Liver (tissue), 9 donors: ENCODE results near the gene CDK5. TPM values are rescaled to one million over a fixed set of nuclear protein-coding genes. Genes with fewer than 3 reads are reported as not detected.

Experiments used
- DNase-seq: peaks from one replicate; pipeline ENCODE4 v3.0.0-alpha.2; 2017; ENCODE audit warnings: low spot score
- H3K27ac ChIP-seq, 2 donors: one replicate each; pipeline ENCODE4 v1.7.0; 2013; ENCODE audit warnings: inconsistent platforms in 2 of 2, low read length in 2 of 2, control low read depth in 1 of 2, low read depth in 1 of 2, mild to moderate bottlenecking in 1 of 2
- H3K27me3 ChIP-seq, 4 donors: one replicate each; pipeline versions ENCODE4 v1.6.1 to v1.7.0; 2013; ENCODE audit warnings: low read length in 3 of 4, inconsistent platforms in 1 of 4, mild to moderate bottlenecking in 1 of 4, moderate library complexity in 1 of 4; ENCODE audit not compliant: control insufficient read depth in 4 of 4, insufficient read depth in 4 of 4
- H3K36me3 ChIP-seq, 4 donors: one replicate each; pipeline versions ENCODE4 v1.6.1 to v1.7.0; 2013; ENCODE audit warnings: low read length in 3 of 4, mild to moderate bottlenecking in 3 of 4, low read depth in 1 of 4, moderate library complexity in 1 of 4; ENCODE audit not compliant: control insufficient read depth in 4 of 4, insufficient read depth in 3 of 4
- H3K4me1 ChIP-seq, 4 donors: one replicate each; pipeline versions ENCODE4 v1.6.1 to v1.7.0; 2013; ENCODE audit warnings: low read length in 3 of 4, mild to moderate bottlenecking in 3 of 4, moderate library complexity in 1 of 4; ENCODE audit not compliant: control insufficient read depth in 4 of 4, insufficient read depth in 4 of 4
- H3K4me3 ChIP-seq, 3 donors: one replicate each; pipeline versions ENCODE4 v1.6.1 to v1.7.0; 2013; ENCODE audit warnings: low read length in 3 of 3, control low read depth in 1 of 3, low read depth in 1 of 3, mild to moderate bottlenecking in 1 of 3
- H3K9ac ChIP-seq, 2 donors: one replicate each; pipeline ENCODE4 v1.7.0; 2013; ENCODE audit warnings: low read length in 2 of 2, mild to moderate bottlenecking in 2 of 2, moderate library complexity in 2 of 2, control low read depth in 1 of 2, low read depth in 1 of 2
- H3K9me3 ChIP-seq, 4 donors: one replicate each; pipeline versions ENCODE4 v1.6.1 to v1.7.0; 2013; ENCODE audit warnings: low read length in 3 of 4; ENCODE audit not compliant: control insufficient read depth in 4 of 4
- GABPA ChIP-seq, 2 donors: IDR thresholded peaks in 1 of 2; conservative IDR thresholded peaks in 1 of 2; 2 replicates each; pipeline ENCODE4 v1.6.1; 2016; ENCODE audit warnings: antibody characterized with exemption in 2 of 2, mild to moderate bottlenecking in 1 of 2, moderate library complexity in 1 of 2
- HNF4A ChIP-seq, 2 donors: conservative IDR thresholded peaks; 2 replicates each; pipeline ENCODE4 v1.6.1; 2016; ENCODE audit warnings: antibody characterized with exemption in 2 of 2, mild to moderate bottlenecking in 2 of 2
- JUND ChIP-seq, 2 donors: IDR thresholded peaks; 2 replicates each; pipeline ENCODE4 v1.6.1; 2016; ENCODE audit warnings: antibody characterized with exemption in 2 of 2
- NR2F2 ChIP-seq: IDR thresholded peaks from 2 replicates; pipeline ENCODE4 v1.6.1; 2016; ENCODE audit warnings: antibody characterized with exemption
- RAD21 ChIP-seq, 2 donors: IDR thresholded peaks; 2 replicates each; pipeline ENCODE4 v1.6.1; 2016; ENCODE audit warnings: antibody characterized with exemption in 2 of 2, mild to moderate bottlenecking in 2 of 2
- RXRA ChIP-seq, 2 donors: IDR thresholded peaks; 2 replicates each; pipeline ENCODE4 v1.6.1; 2017 to 2018; ENCODE audit warnings: antibody characterized with exemption in 2 of 2, mild to moderate bottlenecking in 1 of 2
- SP1 ChIP-seq: IDR thresholded peaks from 2 replicates; pipeline ENCODE4 v1.6.1; 2018; ENCODE audit warnings: antibody characterized with exemption, mild to moderate bottlenecking
- TAF1 ChIP-seq: conservative IDR thresholded peaks from 2 replicates; pipeline ENCODE4 v1.6.1; 2016; ENCODE audit warnings: antibody characterized with exemption, mild to moderate bottlenecking
- WGBS: extraction: QIAGEN DNeasy Blood & Tissue Kit; methylation state at CpG from one replicate; pipeline ENCODE4 v1.1.7; 2013; 5-methylcytosine and 5-hydroxymethylcytosine counted together
- polyA plus RNA-seq, 2 donors: library from polyadenylated mRNA; stranded (reverse) in 1 of 2; unstranded in 1 of 2; fragments of 200-250 nt in 1 of 2; fragments of >200 nt in 1 of 2; fragmentation: Nextera tagmentation in 1 of 2; extraction: Ambion mirVana in 1 of 2; gene quantifications; one replicate each; pipeline versions ENCODE4 v1.2.1 to v1.2.3, GENCODE V29; 2013 to 2015
- total RNA-seq, 2 donors: library from RNA; depleted of rRNA; stranded (reverse); fragments of >200 nt; gene quantifications; one replicate each; pipeline ENCODE4 v1.2.3, GENCODE V29; 2014
- TF ChIP-seq, protein P1 (sequence below): IDR thresholded peaks from 2 replicates; pipeline ENCODE4 v1.6.1; 2016; ENCODE audit warnings: antibody characterized with exemption, mild to moderate bottlenecking
- TF ChIP-seq, protein P2 (sequence below): IDR thresholded peaks from 2 replicates; pipeline ENCODE4 v1.6.1; 2016; ENCODE audit warnings: antibody characterized with exemption
- TF ChIP-seq, protein P3 (sequence below): fragments of 150-350 bp; IDR thresholded peaks from 2 replicates; pipeline ENCODE4 v1.5.1; 2017; ENCODE audit warnings: improper control_type of control experiment, low read depth, low read length; ENCODE audit not compliant: missing input control
- TF ChIP-seq, protein P4 (sequence below): IDR thresholded peaks from 2 replicates; pipeline ENCODE4 v1.6.1; 2016; ENCODE audit warnings: antibody characterized with exemption
- TF ChIP-seq, protein P5 (sequence below): IDR thresholded peaks from 2 replicates; pipeline ENCODE4 v1.6.1; 2016; ENCODE audit warnings: antibody characterized with exemption
- donor health status: healthy.
- donor health status: healthy.
- donor health status: healthy.
- donor health status: healthy.
- donor health status: healthy.

CDK5 gene
- total and polyA plus RNA-seq, 4 donors = 4.0 to 9.0 (median 7.4) TPM

DNA sequence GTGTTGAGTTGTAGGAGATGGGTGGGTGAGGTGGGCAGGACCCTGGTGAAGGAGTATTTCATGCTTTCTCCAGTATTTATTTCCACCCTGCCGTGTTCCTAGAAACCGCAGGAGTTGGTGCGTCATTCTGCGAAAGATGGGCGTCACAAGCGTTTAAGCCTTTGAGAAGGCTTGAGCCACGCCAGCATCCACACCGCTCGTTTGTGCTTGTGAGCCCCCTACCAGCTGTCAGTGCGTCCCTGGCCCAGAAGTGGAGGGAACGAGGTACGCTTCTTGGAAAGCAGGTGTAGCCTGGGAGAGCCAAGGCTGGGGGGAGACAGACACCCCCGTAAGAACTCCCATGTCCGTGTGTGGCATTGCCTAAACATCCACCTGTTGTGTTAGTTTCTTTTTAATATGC is 34.3 kb upstream of the CDK5 start:
- TF ChIP-seq, protein P1, sequence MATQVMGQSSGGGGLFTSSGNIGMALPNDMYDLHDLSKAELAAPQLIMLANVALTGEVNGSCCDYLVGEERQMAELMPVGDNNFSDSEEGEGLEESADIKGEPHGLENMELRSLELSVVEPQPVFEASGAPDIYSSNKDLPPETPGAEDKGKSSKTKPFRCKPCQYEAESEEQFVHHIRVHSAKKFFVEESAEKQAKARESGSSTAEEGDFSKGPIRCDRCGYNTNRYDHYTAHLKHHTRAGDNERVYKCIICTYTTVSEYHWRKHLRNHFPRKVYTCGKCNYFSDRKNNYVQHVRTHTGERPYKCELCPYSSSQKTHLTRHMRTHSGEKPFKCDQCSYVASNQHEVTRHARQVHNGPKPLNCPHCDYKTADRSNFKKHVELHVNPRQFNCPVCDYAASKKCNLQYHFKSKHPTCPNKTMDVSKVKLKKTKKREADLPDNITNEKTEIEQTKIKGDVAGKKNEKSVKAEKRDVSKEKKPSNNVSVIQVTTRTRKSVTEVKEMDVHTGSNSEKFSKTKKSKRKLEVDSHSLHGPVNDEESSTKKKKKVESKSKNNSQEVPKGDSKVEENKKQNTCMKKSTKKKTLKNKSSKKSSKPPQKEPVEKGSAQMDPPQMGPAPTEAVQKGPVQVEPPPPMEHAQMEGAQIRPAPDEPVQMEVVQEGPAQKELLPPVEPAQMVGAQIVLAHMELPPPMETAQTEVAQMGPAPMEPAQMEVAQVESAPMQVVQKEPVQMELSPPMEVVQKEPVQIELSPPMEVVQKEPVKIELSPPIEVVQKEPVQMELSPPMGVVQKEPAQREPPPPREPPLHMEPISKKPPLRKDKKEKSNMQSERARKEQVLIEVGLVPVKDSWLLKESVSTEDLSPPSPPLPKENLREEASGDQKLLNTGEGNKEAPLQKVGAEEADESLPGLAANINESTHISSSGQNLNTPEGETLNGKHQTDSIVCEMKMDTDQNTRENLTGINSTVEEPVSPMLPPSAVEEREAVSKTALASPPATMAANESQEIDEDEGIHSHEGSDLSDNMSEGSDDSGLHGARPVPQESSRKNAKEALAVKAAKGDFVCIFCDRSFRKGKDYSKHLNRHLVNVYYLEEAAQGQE = no peak
- TF ChIP-seq HNF4A (conservative IDR thresholded peaks at IDR 0.05) (no peak), SP1 (no peak), JUND (IDR thresholded peaks at IDR 0.05) (no peak), RXRA (IDR thresholded peaks at IDR 0.05) (no peak), NR2F2 (no peak), GABPA (IDR thresholded peaks at IDR 0.05 in 1 of 2, conservative IDR thresholded peaks at IDR 0.05 in 1 of 2) (no peak), TAF1 (no peak)
- TF ChIP-seq, protein P2, sequence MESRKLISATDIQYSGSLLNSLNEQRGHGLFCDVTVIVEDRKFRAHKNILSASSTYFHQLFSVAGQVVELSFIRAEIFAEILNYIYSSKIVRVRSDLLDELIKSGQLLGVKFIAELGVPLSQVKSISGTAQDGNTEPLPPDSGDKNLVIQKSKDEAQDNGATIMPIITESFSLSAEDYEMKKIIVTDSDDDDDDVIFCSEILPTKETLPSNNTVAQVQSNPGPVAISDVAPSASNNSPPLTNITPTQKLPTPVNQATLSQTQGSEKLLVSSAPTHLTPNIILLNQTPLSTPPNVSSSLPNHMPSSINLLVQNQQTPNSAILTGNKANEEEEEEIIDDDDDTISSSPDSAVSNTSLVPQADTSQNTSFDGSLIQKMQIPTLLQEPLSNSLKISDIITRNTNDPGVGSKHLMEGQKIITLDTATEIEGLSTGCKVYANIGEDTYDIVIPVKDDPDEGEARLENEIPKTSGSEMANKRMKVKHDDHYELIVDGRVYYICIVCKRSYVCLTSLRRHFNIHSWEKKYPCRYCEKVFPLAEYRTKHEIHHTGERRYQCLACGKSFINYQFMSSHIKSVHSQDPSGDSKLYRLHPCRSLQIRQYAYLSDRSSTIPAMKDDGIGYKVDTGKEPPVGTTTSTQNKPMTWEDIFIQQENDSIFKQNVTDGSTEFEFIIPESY = no peak
- TF ChIP-seq, protein P3, sequence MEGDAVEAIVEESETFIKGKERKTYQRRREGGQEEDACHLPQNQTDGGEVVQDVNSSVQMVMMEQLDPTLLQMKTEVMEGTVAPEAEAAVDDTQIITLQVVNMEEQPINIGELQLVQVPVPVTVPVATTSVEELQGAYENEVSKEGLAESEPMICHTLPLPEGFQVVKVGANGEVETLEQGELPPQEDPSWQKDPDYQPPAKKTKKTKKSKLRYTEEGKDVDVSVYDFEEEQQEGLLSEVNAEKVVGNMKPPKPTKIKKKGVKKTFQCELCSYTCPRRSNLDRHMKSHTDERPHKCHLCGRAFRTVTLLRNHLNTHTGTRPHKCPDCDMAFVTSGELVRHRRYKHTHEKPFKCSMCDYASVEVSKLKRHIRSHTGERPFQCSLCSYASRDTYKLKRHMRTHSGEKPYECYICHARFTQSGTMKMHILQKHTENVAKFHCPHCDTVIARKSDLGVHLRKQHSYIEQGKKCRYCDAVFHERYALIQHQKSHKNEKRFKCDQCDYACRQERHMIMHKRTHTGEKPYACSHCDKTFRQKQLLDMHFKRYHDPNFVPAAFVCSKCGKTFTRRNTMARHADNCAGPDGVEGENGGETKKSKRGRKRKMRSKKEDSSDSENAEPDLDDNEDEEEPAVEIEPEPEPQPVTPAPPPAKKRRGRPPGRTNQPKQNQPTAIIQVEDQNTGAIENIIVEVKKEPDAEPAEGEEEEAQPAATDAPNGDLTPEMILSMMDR = no peak
- TF ChIP-seq, protein P4, sequence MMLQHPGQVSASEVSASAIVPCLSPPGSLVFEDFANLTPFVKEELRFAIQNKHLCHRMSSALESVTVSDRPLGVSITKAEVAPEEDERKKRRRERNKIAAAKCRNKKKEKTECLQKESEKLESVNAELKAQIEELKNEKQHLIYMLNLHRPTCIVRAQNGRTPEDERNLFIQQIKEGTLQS = no peak
- TF ChIP-seq, protein P5, sequence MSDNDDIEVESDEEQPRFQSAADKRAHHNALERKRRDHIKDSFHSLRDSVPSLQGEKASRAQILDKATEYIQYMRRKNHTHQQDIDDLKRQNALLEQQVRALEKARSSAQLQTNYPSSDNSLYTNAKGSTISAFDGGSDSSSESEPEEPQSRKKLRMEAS = no peak
- Histone ChIP-seq H3K4me1 (peaks cover 10 to 42% (median 30%) of the 10 kb centered on the region in 4 donors), H3K9ac (no peak overlapping the region), H3K27ac (no peak overlapping the region), H3K4me3 (no peak overlapping the region), H3K9me3 (no peaks in the 10 kb centered on the region), H3K27me3 (no peaks in the 10 kb centered on the region), H3K36me3 (peaks cover 0 to 2% (median 0%) of the 10 kb centered on the region in 4 donors)
- DNase-seq = no peak
- 93% methylated on average over 14 of the region's 14 CpGs for WGBS

DNA sequence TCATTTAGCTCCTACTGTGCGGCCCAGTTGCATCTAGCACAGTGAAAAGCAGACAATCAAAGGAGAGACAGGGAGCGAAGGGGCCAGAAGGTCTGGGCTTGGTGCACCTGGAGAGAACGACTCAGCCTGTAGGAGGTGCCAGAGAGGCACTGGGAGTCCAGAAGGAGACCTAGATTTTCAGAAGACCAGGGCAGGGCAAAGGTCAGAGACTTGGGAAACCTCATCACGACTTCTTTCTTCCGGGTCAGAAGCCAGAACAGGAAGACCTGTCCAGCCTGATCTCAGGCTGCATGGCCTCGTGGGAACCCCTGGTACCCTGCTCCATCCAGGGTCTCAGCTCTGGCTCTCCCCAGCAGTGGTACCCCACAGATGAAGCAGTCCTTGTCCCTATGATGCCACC is 33.7 kb upstream of the CDK5 start:
- Histone ChIP-seq H3K27ac (no peak overlapping the region), H3K27me3 (no peaks in the 10 kb centered on the region), H3K4me1 (peaks cover 10 to 42% (median 30%) of the 10 kb centered on the region in 4 donors), H3K36me3 (peaks cover 0 to 2% (median 0%) of the 10 kb centered on the region in 4 donors), H3K9ac (no peak overlapping the region), H3K4me3 (no peak overlapping the region), H3K9me3 (no peaks in the 10 kb centered on the region)
- TF ChIP-seq RAD21 (IDR thresholded peaks at IDR 0.05) (peak in 1 of 2 donors; percentile 42), NR2F2 (peak; percentile 90)
- TF ChIP-seq, protein P1 = no peak
- TF ChIP-seq, protein P3 = peak; percentile 25
- no peak for DNase-seq
- 55% methylated on average over 6 of the region's 6 CpGs for WGBS
